GM23248 (cell line): ENCODE measurements around the gene HNRNPA1. TPM values are rescaled to one million over a fixed set of nuclear protein-coding genes. Genes with fewer than 3 reads are reported as not detected.
"Not testable (repeated sequence)": the region's sequence is repeated elsewhere in the genome, so short reads cannot be mapped to it uniquely, and the experiment has no call there.

Experiments
- DNase-seq: peaks from one replicate; pipeline ENCODE4 v3.0.0-alpha.2; 2015
- H2AFZ ChIP-seq: fragments of 200-600 bp; sonication (generic); 2 replicates; pipeline ENCODE4 v1.6.1; 2016; ENCODE audit warnings: antibody characterized with exemption
- H3F3A ChIP-seq: fragments of 200-600 bp; sonication (generic); 2 replicates; pipeline ENCODE4 v1.6.1; 2016; ENCODE audit warnings: mild to moderate bottlenecking, antibody characterized with exemption, mixed run types; ENCODE audit not compliant: insufficient read depth
- H3K27ac ChIP-seq: fragments of 200-600 bp; sonication (generic); 2 replicates; pipeline ENCODE4 v1.5.1; 2016; ENCODE audit warnings: mild to moderate bottlenecking
- H3K27me3 ChIP-seq: fragments of 200-600 bp; sonication (generic); replicated peaks from 2 replicates; pipeline ENCODE4 v1.6.1; 2016; ENCODE audit warnings: mild to moderate bottlenecking; ENCODE audit not compliant: insufficient read depth
- H3K36me3 ChIP-seq: fragments of 200-600 bp; sonication (generic); 2 replicates; pipeline ENCODE4 v1.6.1; 2016; ENCODE audit warnings: low read depth, mild to moderate bottlenecking
- H3K4me1 ChIP-seq: fragments of 200-600 bp; sonication (generic); 2 replicates; pipeline ENCODE4 v1.6.1; 2016; ENCODE audit warnings: mild to moderate bottlenecking; ENCODE audit not compliant: insufficient read depth
- H3K4me2 ChIP-seq: fragments of 200-600 bp; sonication (generic); one replicate; pipeline ENCODE4 v1.6.1; 2016; ENCODE audit warnings: mild to moderate bottlenecking; ENCODE audit not compliant: unreplicated experiment
- H3K4me3 ChIP-seq: fragments of 200-600 bp; sonication (generic); 2 replicates; pipeline ENCODE4 v1.5.1; 2016; ENCODE audit warnings: mild to moderate bottlenecking
- H3K79me2 ChIP-seq: fragments of 200-600 bp; sonication (generic); 2 replicates; pipeline ENCODE4 v1.6.1; 2016; ENCODE audit warnings: mild to moderate bottlenecking; ENCODE audit not compliant: insufficient read depth
- H3K9ac ChIP-seq: fragments of 200-600 bp; sonication (generic); 2 replicates; pipeline ENCODE4 v1.6.1; 2016; ENCODE audit warnings: mild to moderate bottlenecking
- H3K9me2 ChIP-seq: fragments of 200-600 bp; sonication (generic); 2 replicates; pipeline ENCODE4 v1.6.1; 2016; ENCODE audit warnings: mixed run types, mild to moderate bottlenecking, moderate library complexity; ENCODE audit not compliant: insufficient read depth
- H3K9me3 ChIP-seq: fragments of 200-600 bp; sonication (generic); one replicate; pipeline ENCODE4 v1.6.1; 2017; ENCODE audit warnings: low read depth
- H4K20me1 ChIP-seq: fragments of 200-600 bp; sonication (generic); 2 replicates; pipeline ENCODE4 v1.6.0; 2016; ENCODE audit not compliant: insufficient read depth
- EZH2 ChIP-seq: fragments of 200-600 bp; sonication (generic); IDR thresholded peaks from 2 replicates; pipeline ENCODE4 v1.6.1; 2018; ENCODE audit warnings: antibody characterized with exemption, mild to moderate bottlenecking; ENCODE audit not compliant: insufficient read depth, poor library complexity, severe bottlenecking
- EZH2phosphoT487 ChIP-seq: fragments of 200-600 bp; sonication (generic); IDR thresholded peaks from 2 replicates; pipeline ENCODE4 v1.6.1; 2018; ENCODE audit warnings: antibody characterized with exemption, moderate library complexity, mild to moderate bottlenecking, low read depth; ENCODE audit not compliant: insufficient read depth
- WGBS, 2 experiments: methylation state at CpG; one replicate each; pipeline ENCODE4 v1.1.6; 2015 to 2017; ENCODE audit warnings: low lambda C conversion rate in 2 of 2, low coverage in 1 of 2; ENCODE audit errors: missing lambda C conversion rate in 2 of 2; 5-methylcytosine and 5-hydroxymethylcytosine counted together
- in situ Hi-C: fragments of 300-500 bp; cut with MboI; formaldehyde crosslinking; loops from 2 replicates; pipeline ENCODE4 v1.15.0; 2020
- polyA plus RNA-seq: library from polyadenylated mRNA; unstranded; fragments of >200 nt; fragmentation: Nextera tagmentation; extraction: Ambion mirVana; gene quantifications from 2 replicates; pipeline ENCODE4 v1.2.1, GENCODE V29; 2016
- total RNA-seq: library from RNA; depleted of rRNA; stranded (reverse); fragments of >200 nt; shearing (Covaris generic); gene quantifications from 2 replicates; pipeline ENCODE4 v1.2.3, GENCODE V29; 2014

The HNRNPA1 gene
- total and polyA plus RNA-seq, 2 experiments from 2014 or later = 226 to 351 TPM

- Histone ChIP-seq H3K9me3 (no peaks in the 10 kb centered on the region), H3K4me3 (peak overlapping the region; percentile 94), H3K27me3 (no peaks in the 10 kb centered on the region), H3K4me2 (peak overlapping the region; percentile 97), H2AFZ (no peak overlapping the region), H3K36me3 (peaks cover 66% of the 10 kb centered on the region), H3K27ac (no peak overlapping the region), H3F3A (peaks cover 87% of the 10 kb centered on the region), H3K9ac (peak overlapping the region; percentile 99), H3K79me2 (peaks cover 62% of the 10 kb centered on the region), H3K4me1 (peaks cover 22% of the 10 kb centered on the region), H3K9me2 (no peaks in the 10 kb centered on the region), H4K20me1 (peaks cover 41% of the 10 kb centered on the region)
- TF ChIP-seq EZH2phosphoT487 = no peak
- TF ChIP-seq EZH2 = no peak
- no peak for DNase-seq
- 41 to 48% methylated on average over 11 of the region's 11 CpGs for WGBS, 2 experiments
- in situ Hi-C loops = no loop called here
Observed at GRCh38 chr12:54282949-54283593, 2.5 kb downstream of the HNRNPA1 start.

GRCh38 chr12:54284070-54284780, 3.7 kb downstream of the HNRNPA1 start:
- H2AFZ ChIP-seq, DNase-seq, H3K9me2 ChIP-seq, H3K9me3 ChIP-seq, in situ Hi-C loops, H3K27ac ChIP-seq, H3K27me3 ChIP-seq: not testable (repeated sequence)
- peaks cover 68% of the 10 kb centered on the region for H3K36me3 ChIP-seq
- H3K4me1 ChIP-seq = peaks cover 16% of the 10 kb centered on the region
- peak overlapping the region; percentile 97 for H3K4me2 ChIP-seq
- H3K9ac ChIP-seq = peak overlapping the region; percentile 99
- peaks cover 41% of the 10 kb centered on the region for H4K20me1 ChIP-seq
- peaks cover 50% of the 10 kb centered on the region for H3K79me2 ChIP-seq
- H3F3A ChIP-seq = peaks cover 87% of the 10 kb centered on the region
- H3K4me3 ChIP-seq = peak overlapping the region; percentile 94
- WGBS, 2 experiments = 37 to 48% methylated on average over 1 to 2 of the region's 2 CpGs

GRCh38 chr12:54285150-54286041, 4.9 kb downstream of the HNRNPA1 start:
- in situ Hi-C loops = no loop called here
- Histone ChIP-seq H3K79me2 (peaks cover 49% of the 10 kb centered on the region), H3K27me3 (no peaks in the 10 kb centered on the region), H3K36me3 (peaks cover 68% of the 10 kb centered on the region), H3K9me3 (no peaks in the 10 kb centered on the region), H3K4me2 (peak overlapping the region; percentile 19), H3K9ac (peak overlapping the region; percentile 46), H3F3A (peaks cover 97% of the 10 kb centered on the region), H3K4me1 (peaks cover 16% of the 10 kb centered on the region), H3K9me2 (no peaks in the 10 kb centered on the region), H4K20me1 (peaks cover 41% of the 10 kb centered on the region), H3K4me3 (peak overlapping the region; percentile 54), H3K27ac (no peak overlapping the region), H2AFZ (no peak overlapping the region)
- peak; percentile 43 for DNase-seq
- WGBS, 2 experiments = 58 to 66% methylated on average over 5 of the region's 5 CpGs
- TF ChIP-seq EZH2phosphoT487 (no peak), EZH2 (no peak)
